Testis (tissue), 2 donors: ENCODE data around the gene RIMS3.

Experiments used
- CTCF ChIP-seq, 3 experiments: fragments of 450-650 bp in 2 of 3; fragments of 200-600 bp in 1 of 3; sonication (generic) in 1 of 3; IDR thresholded peaks; one replicate each; pipeline ENCODE4 v1.5.1; 2016 to 2019; ENCODE audit warnings: antibody characterized with exemption in 3 of 3, mild to moderate bottlenecking in 2 of 3, moderate library complexity in 1 of 3
- POLR2A ChIP-seq: fragments of 450-650 bp; IDR thresholded peaks from one replicate; pipeline ENCODE4 v1.6.1; 2017; ENCODE audit warnings: antibody characterized with exemption, mild to moderate bottlenecking, moderate library complexity

- TF ChIP-seq CTCF (IDR thresholded peaks at IDR 0.05) (no peak), POLR2A (no peak)
Measured at GRCh38 chr1:40709802-40710278, 44.4 kb upstream of the RIMS3 start.
